ENCODE data around the gene TXK. TPM values are rescaled to one million over a fixed set of nuclear protein-coding genes. Genes with fewer than 3 reads are reported as not detected.

TXK gene
- total RNA-seq, 4 donors from 2014 or later, result 1.6 to 6.8 (median 3.3) TPM

- TF ChIP-seq CTCF (IDR thresholded peaks at IDR 0.05) (no peak), EP300 (IDR thresholded peaks at IDR 0.05) (no peak), POLR2AphosphoS5 (IDR thresholded peaks at IDR 0.05) (no peak), POLR2A (IDR thresholded peaks at IDR 0.05) (no peak)
- 88% methylated on average over 7 of the region's 7 CpGs for WGBS
- H3K27me3 ChIP-seq, result no peaks in the 10 kb centered on the region
- H3K4me3 ChIP-seq, result no peak overlapping the region
- H3K27ac ChIP-seq, result no peak overlapping the region
- no peaks in the 10 kb centered on the region for H3K9me3 ChIP-seq
- H3K36me3 ChIP-seq, result peaks cover 19% of the 10 kb centered on the region
- no peak for DNase-seq (ENCODE audit: low spot score in 2 of 2)
- no peaks in the 10 kb centered on the region for H3K4me1 ChIP-seq
Observed at GRCh38 chr4:48138511-48138910, 4.5 kb upstream of the TXK start.

GRCh38 chr4:48137846-48138245 lies 3.8 kb upstream of the TXK start:
- Histone ChIP-seq H3K4me3 (no peak overlapping the region), H3K27ac (no peak overlapping the region)

GRCh38 chr4:48133669-48134068 lies 381 bp downstream of the TXK start:
- no peaks in the 10 kb centered on the region for H3K9me3 ChIP-seq
- no peak overlapping the region for H3K4me3 ChIP-seq
- no peaks in the 10 kb centered on the region for H3K27me3 ChIP-seq
- TF ChIP-seq EP300 (IDR thresholded peaks at IDR 0.05) (no peak), CTCF (IDR thresholded peaks at IDR 0.05) (no peak), POLR2AphosphoS5 (IDR thresholded peaks at IDR 0.05) (no peak), POLR2A (IDR thresholded peaks at IDR 0.05) (no peak)
- H3K27ac ChIP-seq, result no peak overlapping the region
- no peaks in the 10 kb centered on the region for H3K4me1 ChIP-seq
- no peak for DNase-seq (ENCODE audit: low spot score in 2 of 2)
- H3K36me3 ChIP-seq, result peaks cover 15% of the 10 kb centered on the region

More at GRCh38 chr4:48137846-48138245, 3.8 kb upstream of the TXK start:
- TF ChIP-seq EP300 (IDR thresholded peaks at IDR 0.05) (no peak), POLR2AphosphoS5 (IDR thresholded peaks at IDR 0.05) (no peak), POLR2A (IDR thresholded peaks at IDR 0.05) (no peak), CTCF (IDR thresholded peaks at IDR 0.05) (no peak)
- peaks cover 19% of the 10 kb centered on the region for H3K36me3 ChIP-seq
- no peaks in the 10 kb centered on the region for H3K4me1 ChIP-seq
- H3K27me3 ChIP-seq, result no peaks in the 10 kb centered on the region
- DNase-seq (ENCODE audit: low spot score in 2 of 2), result no peak
- no peaks in the 10 kb centered on the region for H3K9me3 ChIP-seq

GRCh38 chr4:48131736-48132135 lies 2.3 kb downstream of the TXK start:
- WGBS, result 57% methylated on average over 4 of the region's 4 CpGs
- no peak for DNase-seq (ENCODE audit: low spot score in 2 of 2)
- Histone ChIP-seq H3K4me1 (peaks cover 11% of the 10 kb centered on the region), H3K27me3 (no peaks in the 10 kb centered on the region), H3K36me3 (peaks cover 15% of the 10 kb centered on the region), H3K27ac (no peak overlapping the region), H3K9me3 (no peaks in the 10 kb centered on the region), H3K4me3 (no peak overlapping the region)
- TF ChIP-seq EP300 (IDR thresholded peaks at IDR 0.05) (no peak), CTCF (IDR thresholded peaks at IDR 0.05) (no peak)

- Histone ChIP-seq H3K9me3 (no peaks in the 10 kb centered on the region), H3K27me3 (no peaks in the 10 kb centered on the region), H3K36me3 (peaks cover under 1% of the 10 kb centered on the region), H3K27ac (no peak overlapping the region), H3K4me3 (no peak overlapping the region), H3K4me1 (peaks cover 11% of the 10 kb centered on the region)
- 78% methylated on average over 7 of the region's 7 CpGs for WGBS
- TF ChIP-seq EP300 (IDR thresholded peaks at IDR 0.05), result no peak
- TF ChIP-seq CTCF (IDR thresholded peaks at IDR 0.05), result no peak
- no peak for TF ChIP-seq POLR2A (IDR thresholded peaks at IDR 0.05)
- TF ChIP-seq POLR2AphosphoS5 (IDR thresholded peaks at IDR 0.05), result no peak
- no peak for DNase-seq (ENCODE audit: low spot score in 2 of 2)
Observed at GRCh38 chr4:48130100-48130499, 4.0 kb downstream of the TXK start.

Data from suprapubic skin (tissue), 4 donors.